GM12892 (cell line): ENCODE results near the gene RACGAP1.

ENCODE experiments used
- DNase-seq: peaks from one replicate; pipeline ENCODE4 v3.0.0; 2011; ENCODE audit not compliant: insufficient read length
- FAIRE-seq: peaks from 2 replicates; lab custom pipeline; 2011; peaks lifted over from hg19 to GRCh38; lab: Jason Lieb, UNC
- POLR2A ChIP-seq: IDR thresholded peaks from 2 replicates; pipeline ENCODE4 v1.6.1; 2011; ENCODE audit warnings: low read depth, low read length, control low read depth
- POLR2AphosphoS5 ChIP-seq: IDR thresholded peaks from 2 replicates; pipeline ENCODE4 v1.6.1; 2011; ENCODE audit warnings: low read depth, low read length, control low read depth
- TAF1 ChIP-seq: IDR thresholded peaks from 2 replicates; pipeline ENCODE4 v1.6.1; 2011; ENCODE audit warnings: low read depth, mild to moderate bottlenecking, control low read depth, low read length, borderline replicate concordance

RACGAP1 gene

DNA sequence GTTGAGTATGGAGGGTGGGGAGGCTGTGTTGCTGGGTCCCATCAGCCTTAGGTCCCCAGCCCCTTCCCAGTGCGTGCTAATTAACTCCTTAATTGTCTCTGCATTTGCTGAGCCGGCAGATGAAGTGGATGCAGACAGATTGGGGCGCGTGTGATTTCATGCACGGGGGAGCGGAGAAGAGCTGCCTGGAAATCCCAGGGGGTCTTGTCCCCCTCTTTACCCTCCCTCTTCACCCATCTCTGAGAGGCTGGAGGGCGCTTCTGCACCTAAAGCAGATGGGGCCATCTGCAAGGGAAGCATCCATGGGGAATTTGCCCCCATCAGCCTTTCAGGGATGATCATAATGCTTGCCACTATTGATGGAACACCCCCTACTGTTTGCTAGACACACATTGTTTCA lies 27.7 kb upstream of the RACGAP1 start:
- TF ChIP-seq TAF1 (no peak), POLR2A (no peak), POLR2AphosphoS5 (no peak)
- FAIRE-seq (no peak), DNase-seq (no peak)

- TF ChIP-seq POLR2A (no peak), POLR2AphosphoS5 (no peak), TAF1 (no peak)
- DNase-seq: no peak
- no peak for FAIRE-seq
Measured at GRCh38 chr12:50052544-50052943, 27.2 kb upstream of the RACGAP1 start.

DNA sequence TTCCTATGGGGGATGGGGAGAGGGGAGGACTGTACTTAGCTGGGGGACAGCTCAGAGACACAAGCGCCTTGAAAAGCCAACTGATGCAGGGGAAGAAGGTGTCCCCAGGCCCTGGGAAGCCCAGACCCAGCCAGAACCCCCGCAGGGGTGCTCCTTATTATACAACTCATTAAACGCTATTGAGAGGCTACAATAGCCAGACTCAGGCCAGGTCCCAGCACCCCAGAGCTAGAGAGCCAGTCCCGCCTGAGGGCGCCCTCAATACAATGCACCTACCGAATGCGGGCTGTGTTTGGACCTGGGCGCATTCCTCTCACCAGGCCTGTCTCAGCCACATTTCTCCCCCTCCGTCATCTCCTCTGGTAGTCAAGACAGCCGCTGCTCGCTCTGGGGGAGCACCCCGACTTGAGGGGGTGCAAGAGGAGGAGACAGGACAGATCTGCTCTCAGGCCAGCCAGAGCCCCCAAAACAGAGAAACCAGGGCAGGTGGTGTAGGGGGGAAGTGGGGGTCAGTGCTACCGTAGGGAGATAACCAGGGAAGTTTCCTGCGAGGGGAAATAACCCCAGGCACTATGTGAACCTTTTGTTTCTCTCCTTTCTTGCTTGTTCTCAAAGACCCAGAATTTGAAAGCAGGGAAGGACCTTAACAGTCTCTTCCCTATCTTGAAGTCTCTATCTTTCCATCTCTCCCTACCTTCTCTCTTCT lies 26.0 kb upstream of the RACGAP1 start:
- DNase-seq: no peak
- no peak for FAIRE-seq
- no peak for TF ChIP-seq TAF1
- TF ChIP-seq POLR2AphosphoS5: no peak
- no peak for TF ChIP-seq POLR2A

- no peak for FAIRE-seq
- no peak for TF ChIP-seq POLR2AphosphoS5
- no peak for TF ChIP-seq POLR2A
- TF ChIP-seq TAF1: no peak
- DNase-seq: no peak
Measured at GRCh38 chr12:50050410-50051098, 25.3 kb upstream of the RACGAP1 start.

GRCh38 chr12:50050119-50050385 lies 24.8 kb upstream of the RACGAP1 start:
- TF ChIP-seq POLR2AphosphoS5 (no peak), TAF1 (no peak), POLR2A (no peak)
- FAIRE-seq: no peak

DNA sequence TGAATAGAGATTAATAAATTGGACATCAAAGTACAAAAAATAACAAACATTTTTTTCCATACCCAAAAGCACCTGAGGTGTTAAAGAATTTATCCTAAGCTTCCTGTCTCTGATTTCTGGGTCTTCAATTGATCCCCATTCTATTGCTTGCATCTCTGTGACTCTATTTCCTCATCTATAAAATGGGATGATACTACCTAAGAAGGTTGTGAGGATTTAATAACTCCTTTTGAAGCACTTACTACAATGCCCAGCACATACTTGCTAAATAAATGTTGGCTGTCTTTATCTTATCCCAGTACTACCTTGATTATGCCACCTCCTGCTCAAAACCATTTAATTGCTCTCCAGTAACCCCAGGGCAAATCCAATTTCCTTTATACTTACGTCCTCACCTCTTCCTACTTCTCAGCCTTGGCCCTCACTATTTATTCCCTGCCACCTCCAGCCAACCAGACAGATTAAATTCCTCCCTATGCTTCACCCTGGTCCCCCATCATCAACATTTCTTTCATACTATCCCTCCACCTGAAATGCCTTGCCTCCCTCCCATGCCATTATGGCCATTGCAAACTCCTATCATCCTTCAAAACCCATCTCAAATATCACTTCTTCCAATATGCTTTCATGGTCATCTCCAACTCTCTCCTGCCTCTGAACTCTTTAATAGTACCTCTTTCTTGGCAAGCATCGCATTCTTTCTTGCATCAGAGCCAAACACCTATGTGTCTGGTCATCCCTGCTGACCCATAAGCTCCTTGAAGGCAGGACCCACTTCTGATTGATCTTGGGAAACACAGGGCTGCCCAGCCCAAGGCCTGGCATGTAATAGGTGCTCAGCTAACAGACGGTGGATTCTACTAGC lies 24.2 kb upstream of the RACGAP1 start:
- DNase-seq (no peak), FAIRE-seq (no peak)
- no peak for TF ChIP-seq POLR2AphosphoS5
- TF ChIP-seq TAF1: no peak
- TF ChIP-seq POLR2A: no peak

More at GRCh38 chr12:50050119-50050385, 24.8 kb upstream of the RACGAP1 start:
- no peak for DNase-seq

- DNase-seq: no peak
- no peak for FAIRE-seq
- TF ChIP-seq TAF1 (no peak), POLR2A (no peak), POLR2AphosphoS5 (no peak)
Measured at GRCh38 chr12:50047693-50048250, 22.5 kb upstream of the RACGAP1 start.

GRCh38 chr12:50043854-50044253 lies 18.6 kb upstream of the RACGAP1 start:
- no peak for DNase-seq
- TF ChIP-seq POLR2AphosphoS5 (no peak), POLR2A (no peak), TAF1 (no peak)
- no peak for FAIRE-seq

DNA sequence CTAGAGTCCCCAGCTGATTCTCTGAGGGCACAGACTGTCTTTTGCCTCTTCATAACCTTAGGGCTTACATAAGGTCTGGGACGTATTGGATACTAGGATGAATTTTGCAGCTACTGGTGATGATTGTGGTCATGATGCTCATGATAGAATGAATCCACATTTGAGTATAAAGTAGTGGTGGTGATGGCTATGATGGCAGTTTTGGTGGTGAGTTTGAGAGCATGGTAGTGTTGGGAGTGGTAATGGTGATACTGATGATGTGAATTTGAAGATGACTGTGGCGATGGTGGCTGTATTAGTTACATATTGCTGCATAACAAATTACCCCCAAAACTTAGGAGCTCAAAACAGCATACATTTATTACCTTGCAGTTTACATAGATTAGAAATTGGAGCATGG lies 18.0 kb upstream of the RACGAP1 start:
- DNase-seq: no peak
- no peak for FAIRE-seq
- TF ChIP-seq TAF1: no peak
- no peak for TF ChIP-seq POLR2AphosphoS5
- TF ChIP-seq POLR2A: no peak

DNA sequence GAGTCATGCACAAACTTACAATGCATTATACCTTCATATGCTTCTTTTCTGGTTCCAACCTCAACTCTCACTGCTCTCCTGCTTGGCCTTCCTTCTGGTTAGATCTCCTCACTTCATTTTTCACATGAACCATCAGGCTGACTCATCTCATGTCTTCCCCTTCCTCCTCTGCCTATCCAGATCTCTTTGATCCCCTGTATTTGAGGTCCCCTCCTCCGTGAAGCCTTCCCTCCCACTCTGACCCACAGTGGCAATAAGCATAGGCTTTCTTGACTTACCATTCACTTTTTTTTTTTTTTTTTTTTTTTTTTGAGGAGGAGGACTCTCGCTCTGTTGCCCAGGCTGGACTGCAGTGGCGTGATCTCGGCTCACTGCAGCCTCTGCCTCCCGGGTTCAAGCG lies 17.4 kb upstream of the RACGAP1 start:
- FAIRE-seq (no peak), DNase-seq (no peak)
- TF ChIP-seq TAF1: no peak
- TF ChIP-seq POLR2A: no peak
- no peak for TF ChIP-seq POLR2AphosphoS5

DNA sequence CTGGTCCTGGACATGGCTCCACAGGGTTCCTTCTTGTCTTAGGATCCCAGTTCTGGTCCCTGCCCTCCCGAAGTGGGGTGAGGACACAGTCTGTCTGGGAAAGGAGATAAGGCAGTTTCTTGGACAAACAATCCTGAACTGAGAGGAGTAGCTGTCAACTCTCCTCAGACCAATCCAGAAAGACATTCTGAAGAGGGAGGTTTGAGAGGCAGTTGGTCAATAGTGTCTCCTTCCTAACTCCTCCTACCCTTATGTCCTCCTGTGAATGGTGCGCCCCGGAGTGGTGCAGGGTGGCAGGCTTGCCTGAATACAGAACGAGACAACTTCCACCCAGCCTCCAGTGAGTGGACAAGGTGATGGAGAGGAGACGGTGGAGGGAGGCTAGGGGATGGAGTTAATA lies 16.7 kb upstream of the RACGAP1 start:
- no peak for FAIRE-seq
- TF ChIP-seq POLR2AphosphoS5 (no peak), POLR2A (no peak), TAF1 (no peak)
- no peak for DNase-seq
